GM21528 (cell line): Measurements from ENCODE around the gene UBE2S.
"Not testable (repeated sequence)": the region's sequence is repeated elsewhere in the genome, so short reads cannot be mapped to it uniquely, and the experiment has no call there.

Experiments used
- ATAC-seq: cut with Tn5 transposase; IDR thresholded peaks from one replicate; pipeline ENCODE4 v1.9.1; 2021; ENCODE audit warnings: mild to moderate bottlenecking, moderate library complexity; ENCODE audit not compliant: unreplicated experiment, low FRiP score

UBE2S gene

GRCh38 chr19:55440411-55441105 is 33.0 kb upstream of the UBE2S start:
- no peak for ATAC-seq

GRCh38 chr19:55439052-55439451 is 31.5 kb upstream of the UBE2S start:
- ATAC-seq: no peak

GRCh38 chr19:55437410-55437809 is 29.8 kb upstream of the UBE2S start:
- ATAC-seq: no peak

GRCh38 chr19:55436847-55437246 is 29.3 kb upstream of the UBE2S start:
- no peak for ATAC-seq

GRCh38 chr19:55435020-55435419 is 27.4 kb upstream of the UBE2S start:
- no peak for ATAC-seq

GRCh38 chr19:55434356-55434919 is 26.9 kb upstream of the UBE2S start:
- ATAC-seq: no peak

DNA sequence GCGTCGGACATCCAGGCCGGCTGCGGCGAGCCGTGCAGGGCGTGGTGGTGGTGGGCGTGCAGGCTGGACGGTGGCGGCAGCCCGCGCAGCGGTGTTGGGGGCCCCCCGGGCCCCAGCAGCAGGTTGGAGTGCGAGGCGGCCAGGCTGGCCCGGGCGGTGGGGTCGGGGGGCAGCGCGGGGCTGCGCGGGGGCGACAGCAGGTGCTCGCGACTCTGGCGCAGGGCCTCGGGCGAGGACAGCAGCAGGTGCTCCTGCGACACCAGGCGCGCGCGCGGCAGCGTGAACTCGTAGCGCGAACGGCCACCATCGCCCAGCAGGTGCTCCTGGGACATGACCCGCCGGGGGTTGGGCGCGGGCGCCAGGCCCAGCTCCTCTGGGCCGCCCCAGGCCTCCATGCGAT is 25.7 kb upstream of the UBE2S start:
- ATAC-seq: no peak

DNA sequence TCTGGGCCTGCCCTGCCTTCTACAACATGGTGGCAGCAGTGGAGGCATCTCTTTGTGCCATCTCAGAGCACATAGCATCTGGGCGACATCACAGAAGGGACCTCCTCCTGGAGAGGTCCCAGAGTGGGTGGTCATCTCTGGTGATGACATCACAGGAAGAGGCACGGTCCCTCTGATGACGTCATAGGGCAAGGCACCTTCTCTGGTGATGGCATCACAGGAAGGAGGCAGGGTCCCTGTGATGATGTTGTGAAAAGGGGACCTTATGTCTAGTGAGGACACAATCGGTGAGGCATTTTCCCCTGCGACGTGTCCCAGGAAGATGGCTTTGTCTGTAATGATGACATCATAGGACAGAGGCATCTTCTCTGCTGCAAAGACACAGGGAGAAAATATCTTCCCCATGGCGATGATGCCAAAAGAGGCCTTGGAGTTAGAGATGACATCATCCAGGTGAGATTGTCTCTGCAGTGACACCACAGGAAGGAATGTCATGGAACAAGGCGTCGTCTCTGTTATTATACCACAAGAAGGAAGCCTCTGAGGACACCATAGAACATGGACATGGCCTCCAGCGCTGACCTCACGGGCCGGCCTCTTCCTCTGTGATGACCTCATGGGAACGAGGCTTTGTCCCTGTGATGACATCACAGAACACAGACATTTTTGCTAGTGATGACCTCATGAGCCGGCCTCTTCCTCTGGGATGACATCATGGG is 24.8 kb upstream of the UBE2S start:
- ATAC-seq: no peak

GRCh38 chr19:55431183-55431582 is 23.6 kb upstream of the UBE2S start:
- ATAC-seq: no peak

GRCh38 chr19:55426042-55426441 is 18.5 kb upstream of the UBE2S start:
- ATAC-seq: no peak

DNA sequence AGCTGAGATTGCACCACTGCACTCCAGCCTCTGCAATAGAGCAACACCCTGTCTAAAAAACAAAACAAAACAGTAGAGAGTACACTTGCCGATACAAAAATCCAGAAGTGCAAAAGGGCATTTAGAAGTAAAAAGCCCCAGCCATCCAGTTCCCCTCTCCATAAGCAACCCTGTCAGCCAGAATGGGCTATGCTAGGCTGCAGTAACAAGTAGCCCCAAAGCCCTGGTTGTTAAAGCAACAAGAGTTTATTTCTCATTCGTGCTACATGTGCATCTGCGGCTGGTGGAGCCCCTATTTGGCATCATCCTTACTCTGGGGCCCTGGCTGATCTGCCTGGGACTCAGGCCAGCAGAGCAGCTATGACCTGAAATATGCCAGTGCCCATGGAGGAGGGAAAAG is 16.9 kb upstream of the UBE2S start:
- ATAC-seq: no peak

DNA sequence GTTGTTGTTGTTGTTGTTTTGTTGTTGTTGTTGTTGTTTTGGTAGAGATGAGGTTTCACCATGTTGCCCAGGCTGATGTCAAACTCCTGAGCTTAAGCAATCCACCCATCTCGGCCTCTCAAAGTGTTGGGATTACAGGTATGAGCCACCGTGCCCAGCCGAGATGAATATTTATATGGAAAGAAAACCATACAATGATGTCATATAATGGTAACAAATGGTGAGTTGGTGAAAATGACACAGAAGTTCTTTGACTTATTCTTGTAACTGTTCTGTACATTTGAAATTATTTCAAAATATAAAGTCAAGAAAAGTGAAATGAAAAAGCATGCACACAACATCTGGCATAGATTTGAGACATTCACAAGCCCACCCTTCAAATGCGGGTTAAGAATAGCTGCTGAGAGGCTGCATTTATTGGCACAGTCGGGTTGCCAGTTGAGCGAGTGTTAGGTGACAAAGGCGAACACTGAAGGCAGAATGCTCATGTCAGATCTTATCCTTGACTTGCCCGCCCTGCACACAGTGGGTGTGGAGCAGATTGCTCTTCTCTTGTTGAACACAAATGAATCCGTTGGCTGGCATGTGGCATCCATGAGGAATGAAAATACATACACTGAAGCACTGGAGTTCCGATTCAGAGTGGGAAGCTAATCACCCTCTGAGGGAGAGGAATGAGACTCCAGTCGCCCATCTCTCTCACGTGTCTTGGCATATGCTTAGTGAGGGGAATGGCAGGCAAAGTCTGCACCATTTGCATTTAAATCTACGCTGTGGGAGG is 15.8 kb upstream of the UBE2S start:
- no peak for ATAC-seq

GRCh38 chr19:55421281-55421680 is 13.7 kb upstream of the UBE2S start:
- not testable (repeated sequence) for ATAC-seq

DNA sequence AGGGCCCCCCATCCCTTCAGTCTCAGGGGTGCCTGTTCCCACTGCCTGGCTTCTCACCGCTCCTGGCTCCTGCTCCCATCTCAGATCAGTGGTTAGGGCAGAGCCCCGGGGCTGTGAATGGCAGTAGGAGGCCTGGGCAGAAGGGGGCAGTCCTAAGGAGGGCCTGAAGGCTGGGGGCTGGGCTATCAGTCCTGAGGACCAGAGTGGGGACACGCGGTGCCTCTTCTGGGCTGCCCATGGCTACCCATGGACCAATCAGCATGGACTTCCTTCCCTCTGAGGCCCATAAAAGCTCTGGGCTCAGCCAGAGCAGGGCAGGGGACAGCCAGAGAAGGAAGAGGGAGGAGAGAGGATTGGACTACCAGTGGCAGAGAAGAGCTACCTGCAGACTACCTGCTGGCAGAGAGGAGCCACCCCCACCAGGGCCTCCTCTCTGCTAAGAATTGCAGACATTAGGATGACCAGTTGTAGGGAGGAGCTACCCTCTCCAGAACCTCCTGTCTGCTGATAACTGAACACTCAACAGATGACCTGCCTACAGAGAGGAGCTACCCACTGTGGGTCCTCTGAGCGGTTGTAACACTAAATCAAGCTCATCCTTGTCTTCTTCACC is 12.1 kb upstream of the UBE2S start:
- ATAC-seq: no peak

- no peak for ATAC-seq
Observed at GRCh38 chr19:55419103-55419502, 11.5 kb upstream of the UBE2S start.

DNA sequence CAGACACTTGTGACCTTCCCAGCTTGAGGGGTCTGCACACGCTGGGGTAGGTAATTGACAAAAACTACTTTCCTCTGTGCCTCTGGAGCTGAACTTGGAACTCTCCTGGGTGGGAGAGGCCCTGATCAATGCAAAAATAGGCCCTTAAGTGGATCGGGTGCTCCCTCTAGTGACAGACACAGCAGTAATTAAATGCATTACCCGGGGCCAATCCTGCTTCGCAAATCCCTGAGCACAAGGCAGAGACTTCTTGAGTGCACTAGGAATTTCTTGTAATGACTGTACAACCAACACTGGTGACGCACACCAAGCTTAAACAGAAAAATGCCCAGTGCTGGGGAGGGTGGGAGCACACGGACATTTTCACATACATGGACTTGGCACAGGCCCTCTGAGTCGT is 10.6 kb upstream of the UBE2S start:
- no peak for ATAC-seq

DNA sequence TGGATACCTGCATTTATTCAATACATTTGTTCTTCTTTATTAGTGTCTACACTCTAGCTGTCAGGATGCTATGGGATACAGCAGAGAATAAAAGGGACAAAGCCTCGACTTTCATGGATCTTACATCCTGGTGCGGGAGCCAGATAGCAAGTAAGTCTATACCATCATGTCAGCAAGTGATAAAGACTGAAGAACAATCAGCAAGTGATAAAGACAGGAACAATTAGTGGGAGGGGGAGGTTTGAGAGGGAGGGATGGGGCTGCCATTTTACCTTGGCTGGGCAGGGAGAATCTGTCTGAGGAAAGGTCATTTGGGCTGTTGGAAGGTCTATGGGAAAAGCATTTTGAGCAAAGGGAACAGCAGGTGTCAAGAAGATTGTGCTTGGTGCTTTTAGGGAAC is 2.6 kb upstream of the UBE2S start:
- ATAC-seq: no peak

GRCh38 chr19:55409179-55409578 is 1.6 kb upstream of the UBE2S start:
- ATAC-seq: not testable (repeated sequence)

- no peak for ATAC-seq
Observed at GRCh38 chr19:55408533-55408872, 915 bp upstream of the UBE2S start.

DNA sequence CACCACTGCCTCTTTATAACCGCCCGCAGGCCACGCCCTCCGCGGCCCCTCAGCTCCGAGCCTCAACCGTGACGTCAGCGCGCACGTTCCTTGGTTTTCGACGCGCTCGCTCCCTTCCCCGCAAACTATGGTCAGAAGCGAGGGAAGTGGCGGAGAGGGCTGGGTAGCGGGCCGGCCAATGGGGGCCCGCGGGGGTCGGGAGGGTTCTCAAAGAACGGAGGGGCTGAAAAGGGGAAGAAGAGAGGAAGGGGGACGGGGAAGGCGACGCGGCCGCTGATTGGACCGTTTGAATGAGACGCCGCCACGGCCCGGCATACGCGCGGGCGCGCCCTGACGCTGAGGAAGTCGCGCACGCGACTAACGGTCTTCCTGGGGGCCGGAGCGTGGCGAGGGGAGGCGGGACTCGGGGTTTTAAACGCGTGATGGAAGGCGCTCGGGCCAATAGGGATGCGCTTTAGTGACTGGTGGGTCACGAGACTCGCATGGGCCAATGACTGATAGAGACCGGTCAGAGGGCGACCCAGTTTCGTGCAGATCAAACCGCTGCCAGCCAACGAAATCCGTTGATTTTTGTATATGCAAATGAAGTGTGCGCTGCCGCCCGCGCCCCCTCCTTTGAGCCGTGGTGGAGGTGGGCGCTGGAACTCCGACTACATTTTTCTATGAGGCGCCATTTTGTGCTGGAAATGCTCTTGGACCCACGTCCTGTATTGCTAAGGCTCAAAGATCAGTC is 378 bp upstream of the UBE2S start:
- ATAC-seq: peak; percentile 79
